Right lobe of liver (tissue), 6 donors: ENCODE measurements around the gene PTPRN2. TPM values are rescaled to one million over a fixed set of nuclear protein-coding genes. Genes with fewer than 3 reads are reported as not detected.

Experiments used
- ATAC-seq, 4 donors: fragments of 200-7000 bp; cut with Tn5 transposase; one replicate each; pipeline ENCODE4 v1.9.1; 2020; ENCODE audit warnings: mild to moderate bottlenecking in 4 of 4, moderate library complexity in 4 of 4
- DNase-seq, 3 donors: peaks; one replicate each; pipeline ENCODE4 v3.0.0-alpha.2; 2020
- H3K27ac ChIP-seq, 3 donors: fragments of 200-600 bp; one replicate each; pipeline ENCODE4 v1.8.0; 2022
- H3K27me3 ChIP-seq, 2 donors: fragments of 200-600 bp; one replicate each; pipeline ENCODE4 v1.8.0; 2022
- H3K36me3 ChIP-seq, 4 donors: fragments of 200-600 bp; sonication (generic) in 1 of 4; one replicate each; pipeline versions ENCODE4 v1.5.1 to v1.8.0; 2017 to 2022; ENCODE audit warnings: control low read depth in 1 of 4
- H3K4me1 ChIP-seq, 4 donors: fragments of 200-600 bp; sonication (generic) in 1 of 4; one replicate each; pipeline versions ENCODE4 v1.5.1 to v1.8.0; 2017 to 2022; ENCODE audit warnings: control low read depth in 1 of 4
- H3K4me3 ChIP-seq, 3 donors: fragments of 200-600 bp; one replicate each; pipeline ENCODE4 v1.8.0; 2022
- H3K9me3 ChIP-seq, 4 donors: fragments of 200-600 bp; sonication (generic) in 1 of 4; one replicate each; pipeline versions ENCODE4 v1.5.1 to v1.8.0; 2017 to 2022; ENCODE audit warnings: control low read depth in 1 of 4
- POLR2A ChIP-seq: fragments of 450-650 bp; IDR thresholded peaks from one replicate; pipeline ENCODE4 v1.6.1; 2017; ENCODE audit warnings: antibody characterized with exemption, mild to moderate bottlenecking
- WGBS: methylation state at CpG from one replicate; pipeline ENCODE4 v1.1.6; 2018; ENCODE audit warnings: low coverage, low lambda C conversion rate; ENCODE audit not compliant: insufficient coverage; ENCODE audit errors: missing lambda C conversion rate; 5-methylcytosine and 5-hydroxymethylcytosine counted together
- intact Hi-C, 2 donors: fragments of 100-400 bp; cut with DNase I; formaldehyde crosslinking; loops; one replicate each; pipeline versions ENCODE4 v1.11.2 to v1.14.1; 2022
- total RNA-seq, 6 experiments: library from RNA; depleted of rRNA in 2 of 6; stranded (reverse); fragments of >200 nt in 2 of 6; fragmentation: NEBNext Ultra II Directional in 3 of 6; extraction: Animal tissue kit (Norgen Biotek cat#: 25700) in 3 of 6; gene quantifications; one replicate each; pipeline versions ENCODE4 v1.1.0 to v1.2.4, GENCODE V29; 2016 to 2023
- TF ChIP-seq, protein P1 (sequence below), 4 donors: fragments of 200-600 bp in 3 of 4; fragments of 450-650 bp in 1 of 4; IDR thresholded peaks; one replicate each; pipeline versions ENCODE4 v1.5.1 to v1.8.0; 2016 to 2022; ENCODE audit warnings: antibody characterized with exemption in 4 of 4, mild to moderate bottlenecking in 2 of 4
- donor health status: DM: no; HTN: yes; CAD: no.
- donor health status: DM: no; HTN: no; CAD: no.
- donor health status: DM: no; HTN: no; CAD: no.
- donor health status: DM: no; HTN: yes; CAD: no.
- donor health status: DM: no; HTN: yes; CAD: no.

PTPRN2 gene
- total RNA-seq, 6 experiments from 2014 or later, result 0.15 to 0.87 (median 0.67) TPM

GRCh38 chr7:157740251-157740798, 847.3 kb downstream of the PTPRN2 start:
- H3K27ac ChIP-seq, result no peak overlapping the region
- no peak overlapping the region for H3K4me3 ChIP-seq
- no peak for TF ChIP-seq POLR2A
- TF ChIP-seq, protein P1, sequence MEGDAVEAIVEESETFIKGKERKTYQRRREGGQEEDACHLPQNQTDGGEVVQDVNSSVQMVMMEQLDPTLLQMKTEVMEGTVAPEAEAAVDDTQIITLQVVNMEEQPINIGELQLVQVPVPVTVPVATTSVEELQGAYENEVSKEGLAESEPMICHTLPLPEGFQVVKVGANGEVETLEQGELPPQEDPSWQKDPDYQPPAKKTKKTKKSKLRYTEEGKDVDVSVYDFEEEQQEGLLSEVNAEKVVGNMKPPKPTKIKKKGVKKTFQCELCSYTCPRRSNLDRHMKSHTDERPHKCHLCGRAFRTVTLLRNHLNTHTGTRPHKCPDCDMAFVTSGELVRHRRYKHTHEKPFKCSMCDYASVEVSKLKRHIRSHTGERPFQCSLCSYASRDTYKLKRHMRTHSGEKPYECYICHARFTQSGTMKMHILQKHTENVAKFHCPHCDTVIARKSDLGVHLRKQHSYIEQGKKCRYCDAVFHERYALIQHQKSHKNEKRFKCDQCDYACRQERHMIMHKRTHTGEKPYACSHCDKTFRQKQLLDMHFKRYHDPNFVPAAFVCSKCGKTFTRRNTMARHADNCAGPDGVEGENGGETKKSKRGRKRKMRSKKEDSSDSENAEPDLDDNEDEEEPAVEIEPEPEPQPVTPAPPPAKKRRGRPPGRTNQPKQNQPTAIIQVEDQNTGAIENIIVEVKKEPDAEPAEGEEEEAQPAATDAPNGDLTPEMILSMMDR (IDR thresholded peaks at IDR 0.05), result no peak
- intact Hi-C loops, result no loop called here
- no peaks in the 10 kb centered on the region for H3K36me3 ChIP-seq
- 66% methylated on average over 16 of the region's 24 CpGs for WGBS
- no peaks in the 10 kb centered on the region for H3K9me3 ChIP-seq
- H3K27me3 ChIP-seq, result no peaks in the 10 kb centered on the region
- ATAC-seq, result no peak
- no peak for DNase-seq
- no peaks in the 10 kb centered on the region for H3K4me1 ChIP-seq

- H3K27ac ChIP-seq, result no peak overlapping the region
- no peak for DNase-seq
- no peaks in the 10 kb centered on the region for H3K36me3 ChIP-seq
- 75% methylated on average over 2 of the region's 6 CpGs for WGBS
- H3K4me1 ChIP-seq, result no peaks in the 10 kb centered on the region
- no peak for TF ChIP-seq POLR2A
- TF ChIP-seq, protein P1 (IDR thresholded peaks at IDR 0.05), result no peak
- no peak overlapping the region for H3K4me3 ChIP-seq
- ATAC-seq, result no peak
- H3K9me3 ChIP-seq, result no peaks in the 10 kb centered on the region
- intact Hi-C loops, result no loop called here
- no peaks in the 10 kb centered on the region for H3K27me3 ChIP-seq
Measured at GRCh38 chr7:157739650-157740049, 848.0 kb downstream of the PTPRN2 start.

- 68% methylated on average over 8 of the region's 8 CpGs for WGBS
- H3K27ac ChIP-seq, result no peak overlapping the region
- no peak for TF ChIP-seq POLR2A
- TF ChIP-seq, protein P1 (IDR thresholded peaks at IDR 0.05), result no peak
- DNase-seq, result no peak
- H3K9me3 ChIP-seq, result no peaks in the 10 kb centered on the region
- ATAC-seq, result no peak
- intact Hi-C loops, result no loop called here
- no peaks in the 10 kb centered on the region for H3K27me3 ChIP-seq
- H3K36me3 ChIP-seq, result no peaks in the 10 kb centered on the region
- no peaks in the 10 kb centered on the region for H3K4me1 ChIP-seq
- no peak overlapping the region for H3K4me3 ChIP-seq
Measured at GRCh38 chr7:157739031-157739430, 848.6 kb downstream of the PTPRN2 start.

- Histone ChIP-seq H3K27me3 (no peaks in the 10 kb centered on the region), H3K4me3 (no peak overlapping the region), H3K27ac (no peak overlapping the region), H3K9me3 (no peaks in the 10 kb centered on the region), H3K4me1 (no peaks in the 10 kb centered on the region), H3K36me3 (no peaks in the 10 kb centered on the region)
- WGBS, result 0% methylated on average over 8 of the region's 11 CpGs
- DNase-seq (peak in 1 of 3 donors; percentile 5), ATAC-seq (no peak)
- TF ChIP-seq, protein P1 (IDR thresholded peaks at IDR 0.05), result no peak
- TF ChIP-seq POLR2A, result no peak
- intact Hi-C loops, result no loop called here
Measured at GRCh38 chr7:157738066-157738460, 849.6 kb downstream of the PTPRN2 start.
